HepG2 (cell line): ENCODE results near the gene ZNF865. TPM values are rescaled to one million over a fixed set of nuclear protein-coding genes. Genes with fewer than 3 reads are reported as not detected.

ENCODE experiments used
- ARNTL ChIP-seq: sonication (generic); formaldehyde crosslinking; IDR thresholded peaks from 2 replicates; pipeline ENCODE4 v1.4.0; 2020; ENCODE audit warnings: mild to moderate bottlenecking, missing genetic modification reagents
- HMG20B ChIP-seq: conservative IDR thresholded peaks from 2 replicates; pipeline ENCODE4 v1.6.1; 2016; ENCODE audit warnings: missing genetic modification reagents, missing compliant biosample characterization
- KDM1A ChIP-seq: IDR thresholded peaks from 2 replicates; pipeline ENCODE4 v1.6.1; 2016; ENCODE audit warnings: missing compliant biosample characterization
- RBM22 ChIP-seq: fragments of 200-400 bp; formaldehyde crosslinking; optimal IDR thresholded peaks from 2 replicates; pipeline ENCODE3; 2017; ENCODE audit warnings: mild to moderate bottlenecking, low read length, moderate library complexity
- ZNF224 ChIP-seq: sonication (generic); formaldehyde crosslinking; IDR thresholded peaks from 2 replicates; pipeline ENCODE4 v1.5.0; 2020; ENCODE audit warnings: mild to moderate bottlenecking, missing genetic modification reagents
- ZNF24 ChIP-seq: fragments of 450-650 bp; IDR thresholded peaks from 2 replicates; pipeline ENCODE4 v1.6.1; 2017; ENCODE audit warnings: antibody characterized with exemption, mild to moderate bottlenecking
- ZNF253 ChIP-seq: sonication (generic); formaldehyde crosslinking; IDR thresholded peaks from 2 replicates; pipeline ENCODE4 v1.8.0; 2022; ENCODE audit warnings: mild to moderate bottlenecking, missing genetic modification reagents, borderline replicate concordance
- ZNF687 ChIP-seq: sonication (generic); formaldehyde crosslinking; IDR thresholded peaks from 2 replicates; pipeline ENCODE4 v1.5.1; 2020; ENCODE audit warnings: mild to moderate bottlenecking, missing genetic modification reagents, moderate library complexity
- ZNF710 ChIP-seq: sonication (generic); formaldehyde crosslinking; IDR thresholded peaks from 2 replicates; pipeline ENCODE4 v1.5.0; 2020; ENCODE audit warnings: mild to moderate bottlenecking, missing genetic modification reagents, borderline replicate concordance
- polyA plus RNA-seq, 8 experiments: library from polyadenylated mRNA; depleted of rRNA in 3 of 8; stranded (reverse) in 7 of 8; unstranded in 1 of 8; fragments of >200 nt; fragmentation: Illumina TruSeq in 4 of 8; extraction: Trizol in 4 of 8; gene quantifications; 2 replicates each; pipeline versions ENCODE4 v1.2.1 to v1.2.3, GENCODE V29; 2011 to 2016; ENCODE audit warnings: low read depth in 4 of 8, missing spikeins in 1 of 8, mixed read lengths in 1 of 8; ENCODE audit not compliant: insufficient read depth in 1 of 8
- total RNA-seq, 5 experiments: library from RNA; depleted of rRNA; stranded (reverse); fragments of >200 nt; fragmentation: Illumina TruSeq; extraction: Trizol; gene quantifications; 2 replicates each; pipeline ENCODE4 v1.2.3, GENCODE V29; 2016; ENCODE audit warnings: low read depth in 1 of 5
- TF ChIP-seq, protein P1 (sequence below): sonication (generic); formaldehyde crosslinking; IDR thresholded peaks from 2 replicates; pipeline ENCODE4 v1.5.1; 2020; ENCODE audit warnings: missing genetic modification reagents, mild to moderate bottlenecking, borderline replicate concordance

Gene ZNF865
- total and polyA plus RNA-seq, 2 of the 13 experiments (the other 11 are each of a cell fraction or from before 2014, with no cell fraction given) = 0.93 to 1.0 TPM

- TF ChIP-seq ZNF687 (CRISPR knock-in tag) = 0 out of 2 replicates have a peak, but pooled peaks have one; percentile 7
- no peak for TF ChIP-seq ZNF710 (CRISPR knock-in tag)
- peak; percentile 47 for TF ChIP-seq RBM22
- TF ChIP-seq ZNF24 = no peak
- no peak for TF ChIP-seq ZNF224 (CRISPR knock-in tag)
- no peak for TF ChIP-seq HMG20B (CRISPR knock-in tag)
- TF ChIP-seq ZNF253 = no peak
- TF ChIP-seq KDM1A (CRISPR knock-in tag) = no peak
- TF ChIP-seq ARNTL (CRISPR knock-in tag) = no peak
- TF ChIP-seq, protein P1, sequence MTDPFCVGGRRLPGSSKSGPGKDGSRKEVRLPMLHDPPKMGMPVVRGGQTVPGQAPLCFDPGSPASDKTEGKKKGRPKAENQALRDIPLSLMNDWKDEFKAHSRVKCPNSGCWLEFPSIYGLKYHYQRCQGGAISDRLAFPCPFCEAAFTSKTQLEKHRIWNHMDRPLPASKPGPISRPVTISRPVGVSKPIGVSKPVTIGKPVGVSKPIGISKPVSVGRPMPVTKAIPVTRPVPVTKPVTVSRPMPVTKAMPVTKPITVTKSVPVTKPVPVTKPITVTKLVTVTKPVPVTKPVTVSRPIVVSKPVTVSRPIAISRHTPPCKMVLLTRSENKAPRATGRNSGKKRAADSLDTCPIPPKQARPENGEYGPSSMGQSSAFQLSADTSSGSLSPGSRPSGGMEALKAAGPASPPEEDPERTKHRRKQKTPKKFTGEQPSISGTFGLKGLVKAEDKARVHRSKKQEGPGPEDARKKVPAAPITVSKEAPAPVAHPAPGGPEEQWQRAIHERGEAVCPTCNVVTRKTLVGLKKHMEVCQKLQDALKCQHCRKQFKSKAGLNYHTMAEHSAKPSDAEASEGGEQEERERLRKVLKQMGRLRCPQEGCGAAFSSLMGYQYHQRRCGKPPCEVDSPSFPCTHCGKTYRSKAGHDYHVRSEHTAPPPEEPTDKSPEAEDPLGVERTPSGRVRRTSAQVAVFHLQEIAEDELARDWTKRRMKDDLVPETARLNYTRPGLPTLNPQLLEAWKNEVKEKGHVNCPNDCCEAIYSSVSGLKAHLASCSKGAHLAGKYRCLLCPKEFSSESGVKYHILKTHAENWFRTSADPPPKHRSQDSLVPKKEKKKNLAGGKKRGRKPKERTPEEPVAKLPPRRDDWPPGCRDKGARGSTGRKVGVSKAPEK (CRISPR knock-in tag) = no peak
These were observed 39.5 kb downstream of the ZNF865 start (continued) for GRCh38 chr19:55644842-55645511.
